NCI-H446 treated with DMSO at 0.1 percent for 48 hours (cell line): ENCODE data around the gene GUCY1A2.
"Not testable (repeated sequence)": the region's sequence is repeated elsewhere in the genome, so short reads cannot be mapped to it uniquely, and the experiment has no call there.

ENCODE experiments used
- DNase-seq: peaks from one replicate; lab custom pipeline; 2025; lab: John Stamatoyannopoulos, UW

GUCY1A2 gene

DNA sequence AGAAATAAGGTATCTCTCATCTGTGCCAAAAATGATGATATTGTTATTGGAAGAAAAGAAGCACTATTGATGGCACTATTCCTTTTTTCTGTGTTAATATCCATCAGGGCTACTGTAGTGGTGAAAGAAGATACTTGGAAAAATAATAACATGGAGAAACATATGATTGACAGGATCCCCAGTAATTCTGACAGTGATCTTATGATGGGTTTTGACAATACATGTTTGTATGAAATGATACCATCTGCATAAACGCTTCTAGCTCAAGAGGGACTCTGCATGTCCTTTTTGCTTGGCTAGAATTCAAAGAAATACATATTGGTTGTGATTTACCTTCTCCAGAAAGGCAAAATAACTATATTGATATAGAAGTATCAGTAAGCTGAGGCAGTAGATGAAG is 178.1 kb downstream of the GUCY1A2 start:
- no peak for DNase-seq

DNA sequence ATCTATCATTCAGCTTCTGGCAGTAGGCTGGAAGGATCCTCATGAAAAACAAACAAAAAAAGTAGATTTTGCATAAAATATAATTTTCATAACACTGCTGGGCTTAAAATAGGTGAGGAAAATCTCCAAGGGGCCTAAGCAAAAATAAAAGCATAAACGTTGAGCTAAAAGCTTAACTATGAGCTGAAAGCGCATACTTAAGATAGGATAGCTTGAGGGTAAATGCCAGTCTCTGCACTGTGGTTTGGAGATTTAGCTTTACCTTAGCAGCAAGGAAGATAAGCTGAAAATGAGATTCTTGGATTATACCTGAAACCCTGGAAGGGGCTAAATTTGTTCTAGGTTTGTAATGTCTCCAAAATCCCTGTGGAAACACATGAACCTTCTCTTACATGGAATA is 183.7 kb downstream of the GUCY1A2 start:
- no peak for DNase-seq

DNA sequence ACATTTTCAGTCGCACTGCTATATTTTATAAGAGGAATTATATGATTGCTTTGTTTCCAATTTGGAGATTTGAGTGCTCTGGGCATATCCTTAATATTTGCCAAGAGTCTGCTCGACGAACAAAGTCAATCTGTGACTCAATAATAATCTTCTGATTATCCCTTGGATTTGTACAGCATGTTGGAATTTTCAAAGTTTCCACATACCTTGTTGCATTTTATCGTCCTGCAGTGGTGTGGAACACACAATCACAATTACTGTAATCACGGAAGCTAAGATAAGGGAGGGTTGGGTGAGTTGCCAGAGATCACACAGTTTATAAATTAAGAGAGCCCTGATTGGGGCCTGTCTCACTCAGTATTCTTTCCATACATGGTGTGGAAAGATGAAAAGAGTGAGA is 189.3 kb downstream of the GUCY1A2 start:
- DNase-seq = no peak

DNA sequence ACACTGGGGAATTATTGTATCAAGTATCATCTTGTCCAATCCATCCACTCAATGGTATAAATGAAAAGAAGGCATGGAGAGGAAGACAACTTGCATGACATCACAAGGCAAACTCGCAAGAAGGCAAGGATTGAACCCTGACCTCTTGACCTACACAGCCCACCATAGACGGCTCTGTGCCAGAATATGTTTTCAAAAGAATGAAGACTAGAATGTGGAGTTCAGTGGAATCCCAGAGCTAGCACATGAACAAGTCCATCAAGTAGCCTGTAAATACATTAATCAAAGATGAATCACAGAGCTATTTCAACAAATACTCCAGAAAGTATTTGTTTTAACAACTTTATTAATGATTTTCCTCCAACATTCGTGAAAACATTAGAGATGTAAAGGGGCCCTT is 189.7 kb downstream of the GUCY1A2 start:
- no peak for DNase-seq

DNA sequence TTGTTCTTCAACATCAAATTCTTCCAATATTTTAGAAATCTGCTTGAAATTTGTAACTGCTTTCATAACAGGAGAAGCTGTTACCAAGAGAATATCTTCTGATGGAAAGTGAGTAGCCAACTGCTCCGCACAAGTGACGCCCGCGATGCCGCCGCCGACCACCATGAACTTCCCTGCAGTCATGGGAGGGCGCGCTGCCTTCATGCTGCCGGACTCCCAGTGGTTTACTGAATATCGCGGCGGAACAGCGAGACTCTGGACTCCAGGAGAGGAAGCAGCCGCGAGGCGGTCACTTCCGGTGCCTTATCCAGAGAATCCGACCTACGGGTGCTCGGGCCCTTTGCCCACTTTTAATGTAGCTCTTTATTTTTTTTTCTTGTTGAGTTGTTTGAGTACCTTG is 190.6 kb downstream of the GUCY1A2 start:
- DNase-seq = no peak

DNA sequence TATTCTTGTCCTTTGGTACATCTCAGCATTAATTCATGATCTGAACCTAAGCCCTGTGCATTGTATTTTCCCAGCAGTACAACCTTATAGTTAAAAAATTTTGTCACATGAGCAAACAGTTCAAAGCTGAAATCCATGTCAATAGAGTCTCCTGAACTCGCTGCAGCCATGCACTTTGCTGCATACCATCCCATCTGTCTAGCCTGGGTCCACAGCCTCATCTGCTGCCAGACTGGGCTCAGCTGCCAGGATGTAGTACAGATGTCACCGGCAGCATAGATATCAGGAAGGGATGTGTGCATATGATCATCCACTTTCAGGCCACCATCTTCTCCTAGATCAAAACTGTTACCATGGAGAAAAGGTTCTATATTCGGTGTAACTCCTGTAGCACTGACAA is 191.7 kb downstream of the GUCY1A2 start:
- not testable (repeated sequence) for DNase-seq

DNA sequence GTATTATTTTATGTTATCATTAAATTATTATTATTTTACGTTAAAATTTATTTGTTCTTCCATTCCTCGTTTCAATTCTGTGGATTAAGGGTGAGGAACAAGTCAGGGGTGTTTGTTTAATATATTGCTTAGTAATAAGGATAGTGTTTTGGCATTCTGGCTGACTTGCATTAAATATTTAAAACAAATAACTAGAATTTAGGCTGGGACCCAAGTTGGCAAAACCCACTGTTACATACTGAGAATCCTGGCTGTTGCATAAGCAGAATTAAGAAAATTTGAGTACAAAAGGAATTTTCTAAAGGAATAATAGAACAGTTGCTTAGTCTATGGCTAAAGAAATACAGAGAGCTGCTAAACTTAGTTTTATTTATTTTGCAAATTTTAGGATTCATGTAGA is 196.4 kb downstream of the GUCY1A2 start:
- no peak for DNase-seq

DNA sequence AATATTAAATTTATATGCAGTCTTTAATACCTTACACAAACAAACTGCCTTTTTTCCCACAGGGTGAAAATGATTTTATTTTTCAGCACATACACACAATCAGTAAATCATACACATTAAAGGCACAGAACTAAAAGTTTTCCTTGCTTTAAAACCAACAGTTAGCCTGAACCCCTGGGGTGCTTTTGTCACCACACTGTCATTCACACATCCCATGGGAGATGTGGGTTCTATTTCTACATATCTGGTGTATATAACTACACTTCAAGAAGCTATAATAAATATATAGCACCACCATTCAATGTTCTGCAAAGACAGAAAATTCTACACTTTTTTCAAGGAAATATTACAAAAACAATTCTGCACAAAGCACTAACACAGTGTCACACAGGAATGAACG is 197.0 kb downstream of the GUCY1A2 start:
- no peak for DNase-seq

DNA sequence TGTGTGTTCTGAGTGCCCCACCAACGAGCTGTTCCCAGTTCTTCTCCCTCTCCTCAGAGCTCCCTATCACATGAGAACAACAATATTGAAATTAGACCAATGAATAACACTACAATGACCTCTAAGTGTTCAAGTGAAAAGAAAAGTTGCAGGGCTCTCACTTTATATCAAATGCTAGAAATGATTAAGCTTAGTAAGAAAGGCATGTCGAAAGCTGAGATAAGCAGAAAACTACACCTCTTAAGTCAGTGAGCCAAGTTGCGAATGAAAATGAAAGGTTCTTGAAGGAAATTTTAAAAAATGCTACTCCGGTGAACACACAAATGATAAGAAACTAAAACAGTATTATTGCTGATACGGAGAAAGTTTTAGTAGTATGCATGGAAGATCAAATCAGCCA is 199.8 kb downstream of the GUCY1A2 start:
- no peak for DNase-seq

DNA sequence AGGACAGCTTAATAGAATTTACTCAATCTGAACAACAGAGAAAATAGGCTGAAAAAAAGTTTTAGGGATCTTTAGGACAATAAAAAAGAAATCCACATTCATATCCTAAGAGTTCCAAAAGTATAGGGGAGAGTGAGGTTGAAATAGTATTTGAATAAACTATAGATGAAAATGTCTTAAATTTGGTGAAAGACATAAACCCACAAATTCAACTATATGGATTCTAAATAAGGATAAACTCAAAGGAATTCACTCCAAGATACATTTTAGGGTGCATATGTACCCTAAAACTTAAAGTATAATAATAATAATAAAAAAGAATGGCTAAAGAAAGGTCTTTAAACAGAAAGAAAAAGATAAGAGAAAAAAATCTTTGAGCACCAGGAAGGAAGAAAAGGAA is 203.1 kb downstream of the GUCY1A2 start:
- DNase-seq = no peak

DNA sequence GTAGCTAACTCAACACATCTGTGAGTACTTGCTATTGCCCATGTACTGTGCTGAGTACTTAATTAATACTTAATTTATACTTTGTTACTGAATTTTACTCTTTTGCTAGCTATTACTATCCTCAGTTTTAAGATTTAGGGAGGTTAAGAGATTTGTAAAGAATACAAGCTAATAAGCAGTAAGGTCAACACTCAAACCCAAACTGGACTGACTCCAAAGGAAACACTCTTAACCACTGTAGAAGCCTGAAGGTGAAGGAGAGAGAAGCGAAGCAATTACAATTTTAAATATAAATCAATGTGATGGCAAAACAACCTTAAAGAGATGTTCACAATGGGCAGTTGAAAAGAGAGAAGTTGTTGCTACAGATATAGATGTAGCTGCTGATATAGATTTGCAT is 204.5 kb downstream of the GUCY1A2 start:
- no peak for DNase-seq

DNA sequence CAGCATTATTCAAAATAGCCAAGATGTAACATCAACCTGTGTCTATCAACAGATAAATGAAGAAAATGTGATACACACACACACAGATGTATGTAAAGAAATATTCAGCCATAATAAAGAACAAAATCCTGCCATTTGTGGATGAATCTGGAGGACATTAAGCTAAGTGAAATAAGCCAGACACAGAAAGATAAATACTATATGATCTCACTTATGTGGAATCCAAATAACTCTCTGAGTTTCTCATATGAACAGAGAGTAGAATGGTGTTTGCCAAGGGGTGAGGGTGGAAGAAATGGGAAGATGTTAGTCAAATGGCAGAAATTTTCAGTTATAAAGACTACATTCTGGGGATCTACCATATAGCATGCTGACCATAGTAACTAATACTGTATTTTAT is 224.2 kb downstream of the GUCY1A2 start:
- DNase-seq = no peak

DNA sequence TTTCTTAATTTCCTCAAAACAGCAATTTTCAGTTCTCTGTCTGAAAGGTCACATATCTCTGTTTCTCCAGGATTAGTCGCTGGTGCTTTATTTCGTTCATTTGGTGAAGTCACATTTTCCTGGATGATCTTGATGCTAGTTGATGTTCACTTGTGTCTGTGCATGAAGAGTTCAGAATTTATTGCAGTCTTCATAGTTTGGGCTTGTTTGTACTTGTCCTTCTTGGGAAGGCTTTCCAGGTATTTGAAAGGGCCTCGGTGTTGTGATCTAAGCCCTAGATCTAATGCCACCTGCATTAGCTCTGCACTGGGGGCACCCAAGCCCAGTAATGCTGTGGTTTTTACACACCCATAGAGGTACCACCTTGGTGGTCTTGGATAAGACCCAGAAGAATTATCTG is 228.9 kb downstream of the GUCY1A2 start:
- DNase-seq = no peak

DNA sequence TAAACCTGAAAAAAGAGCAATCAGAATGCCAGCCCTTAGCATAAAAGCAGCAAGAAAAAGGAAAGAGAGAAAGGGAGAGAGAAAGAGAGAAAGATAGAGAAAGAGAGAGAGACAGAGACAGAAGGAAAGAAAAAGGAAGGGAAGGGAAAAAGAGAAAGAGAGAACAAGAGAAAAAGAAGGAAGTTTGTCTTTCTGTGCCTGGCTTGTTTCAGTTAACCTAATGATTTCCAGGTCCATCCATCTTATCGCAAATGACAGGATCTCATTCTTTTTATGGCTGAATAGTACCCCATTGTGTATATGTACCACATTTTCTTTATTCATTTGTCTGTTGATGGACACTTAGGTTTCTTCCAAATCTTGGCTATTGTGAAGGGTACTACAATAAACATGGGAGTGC is 230.8 kb downstream of the GUCY1A2 start:
- DNase-seq = no peak

DNA sequence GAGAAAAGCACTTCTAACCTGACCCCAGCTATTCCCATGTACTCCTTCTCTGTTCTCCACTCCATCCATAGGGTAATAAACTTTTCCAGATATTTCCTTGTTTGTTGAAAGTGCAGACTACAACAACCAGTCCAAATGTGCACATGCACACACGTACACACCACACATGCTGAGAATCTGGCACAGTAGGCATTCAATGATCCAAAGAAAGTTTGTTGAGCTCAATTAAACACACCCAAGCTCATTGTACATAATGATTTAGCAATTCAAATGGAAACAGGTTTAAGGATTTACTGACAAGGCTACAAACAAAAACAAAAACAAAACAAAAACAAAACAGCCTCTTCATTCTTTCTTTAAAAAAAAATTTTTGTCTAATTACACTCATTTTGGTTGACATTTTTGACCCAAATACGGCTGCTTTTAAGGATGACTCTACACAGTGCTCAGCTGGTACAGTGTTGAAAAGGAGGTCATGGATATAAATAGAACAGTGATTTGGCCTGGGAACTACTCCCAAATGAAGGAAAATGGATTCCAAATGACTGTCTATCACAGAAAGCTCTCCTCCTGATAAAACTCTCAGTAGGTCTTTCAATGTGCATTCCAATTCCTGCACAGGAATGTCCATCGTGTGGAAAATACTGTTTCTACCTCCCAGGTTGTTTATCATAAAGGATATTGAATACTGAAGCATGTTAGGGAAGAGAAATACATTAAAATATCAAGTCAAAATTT is 232.2 kb downstream of the GUCY1A2 start:
- no peak for DNase-seq

DNA sequence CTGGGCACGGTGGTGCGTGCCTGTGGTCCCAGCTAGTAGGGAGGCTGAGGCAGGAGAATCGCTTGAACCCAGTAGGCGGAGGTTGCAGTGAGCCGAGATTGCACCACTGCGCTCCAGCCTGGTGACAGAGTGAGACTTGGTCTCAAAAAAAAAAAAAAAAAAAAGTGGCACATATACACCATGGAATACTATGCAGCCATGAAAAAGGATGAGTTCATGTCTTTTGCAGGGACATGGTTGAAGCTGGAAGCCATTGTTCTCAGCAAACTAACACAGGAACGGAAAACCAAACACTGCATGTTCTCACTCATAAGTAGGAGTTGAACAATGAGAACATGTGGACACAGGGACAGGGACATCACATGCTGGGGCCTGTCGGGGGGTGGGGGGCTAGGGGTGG is 241.0 kb downstream of the GUCY1A2 start:
- DNase-seq = not testable (repeated sequence)

DNA sequence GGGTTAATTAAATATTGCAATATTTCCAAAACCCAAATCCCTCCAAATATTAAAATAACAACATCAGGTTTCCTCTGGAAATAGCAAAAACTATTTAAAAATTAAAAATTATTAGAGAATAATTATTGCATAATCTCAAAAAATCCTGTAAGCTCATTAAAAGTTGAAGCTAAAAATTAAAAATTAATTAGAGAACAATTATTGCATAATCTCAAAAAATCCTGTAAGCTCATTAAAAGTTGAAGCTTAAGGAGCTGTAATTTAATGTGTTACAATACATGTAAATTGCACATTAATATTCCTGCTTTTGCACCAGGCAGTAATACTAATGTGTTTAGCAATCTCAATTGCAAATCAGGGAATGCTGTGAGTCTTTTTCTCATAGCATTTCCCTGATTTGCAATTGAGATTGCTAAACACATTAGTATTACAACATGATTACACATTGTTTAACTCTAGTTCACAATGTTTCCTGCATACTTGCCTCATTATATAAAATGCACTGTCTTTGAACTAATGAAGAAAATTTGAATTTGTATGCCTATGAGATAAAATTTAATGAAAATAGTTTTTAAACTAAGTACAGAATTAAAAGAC is 247.7 kb downstream of the GUCY1A2 start:
- no peak for DNase-seq

DNA sequence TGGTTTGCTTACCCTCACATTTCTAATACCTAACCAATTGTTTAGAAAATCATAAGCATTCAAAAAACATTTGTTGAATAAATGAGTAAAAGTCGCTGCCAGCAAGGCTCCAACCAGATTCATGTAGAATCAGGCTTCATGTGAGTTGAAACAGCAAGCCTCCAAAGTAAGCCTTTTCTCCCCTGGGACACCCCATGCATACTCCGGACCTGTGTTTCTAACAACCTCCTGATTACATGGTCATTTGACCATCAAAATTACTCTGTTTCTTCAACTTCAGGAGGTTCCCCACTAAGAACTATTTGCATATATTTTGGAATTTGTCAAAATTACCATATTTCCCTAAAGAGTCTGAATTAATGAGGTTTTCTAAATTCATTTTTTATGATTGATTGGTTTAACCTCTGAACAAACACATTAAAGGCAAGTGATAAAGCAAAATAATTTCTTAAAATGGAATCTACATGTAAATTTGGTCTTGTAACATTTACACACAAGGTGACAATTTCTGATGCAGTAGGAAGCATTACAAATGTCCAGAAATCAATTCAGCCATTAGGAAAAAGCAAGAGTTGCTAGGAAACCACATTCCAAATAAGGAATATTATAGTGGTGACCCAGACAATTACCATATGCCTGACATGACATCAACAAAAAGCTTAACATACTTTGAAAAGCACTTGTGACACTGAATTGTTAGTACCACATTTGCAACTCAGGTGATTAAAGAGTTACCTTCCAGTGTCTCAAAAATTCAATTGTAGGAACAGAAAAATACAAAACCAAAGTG is 252.6 kb downstream of the GUCY1A2 start:
- DNase-seq = no peak

DNA sequence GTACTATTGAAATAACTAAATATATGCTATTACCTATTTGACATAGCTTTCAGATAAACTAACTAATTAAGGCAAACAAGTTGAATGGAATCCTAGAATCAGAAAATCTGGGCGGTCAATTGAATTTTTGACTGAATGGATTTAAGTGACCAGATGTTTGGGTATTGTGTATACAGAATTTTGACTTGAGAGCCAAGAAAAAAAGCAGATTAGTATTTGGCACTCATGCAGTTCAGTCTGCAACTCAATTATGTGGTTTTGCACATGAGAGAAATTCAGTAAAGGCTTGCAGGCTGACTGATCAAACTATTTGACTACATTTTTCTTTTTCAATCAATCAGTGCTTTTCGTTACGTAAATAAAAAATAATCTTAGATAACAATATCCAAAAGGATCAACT is 254.8 kb downstream of the GUCY1A2 start:
- peak; percentile 61 for DNase-seq

DNA sequence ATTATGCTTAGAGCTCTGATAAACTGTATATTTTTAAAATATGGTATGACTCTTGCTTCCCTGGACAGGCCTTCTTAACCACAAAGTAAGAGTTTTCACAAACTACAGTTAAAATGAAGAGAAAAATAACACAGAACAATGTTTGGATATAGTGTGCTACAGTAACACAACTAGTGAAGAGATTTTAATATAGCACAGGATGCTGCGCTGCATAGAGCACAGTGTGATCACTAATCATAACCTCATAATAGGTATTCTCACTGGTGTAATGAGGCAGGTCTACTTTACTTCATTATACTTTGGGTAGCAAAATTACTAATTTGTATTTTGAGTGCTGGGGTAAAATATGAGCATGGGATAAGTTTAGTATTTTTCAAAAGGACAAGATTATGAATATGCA is 256.5 kb downstream of the GUCY1A2 start:
- DNase-seq = no peak

DNA sequence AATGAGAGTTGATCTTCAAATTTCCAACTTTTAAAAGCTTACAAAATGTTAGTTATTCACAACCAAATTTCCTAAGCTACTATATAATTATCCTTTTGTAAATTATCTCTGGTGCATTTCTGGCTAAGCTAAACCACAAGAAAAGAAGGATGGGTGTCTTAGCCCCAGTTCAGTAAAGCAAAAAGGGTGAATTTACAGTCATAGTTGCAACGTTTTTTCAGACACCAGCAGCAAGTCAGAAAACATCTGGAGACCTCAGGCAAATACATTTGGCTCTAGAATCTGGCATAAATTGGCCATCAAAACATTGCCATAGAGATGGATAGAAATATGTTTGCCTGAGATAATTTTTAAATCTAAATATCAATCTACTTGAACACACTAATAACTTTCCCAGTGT is 257.0 kb downstream of the GUCY1A2 start:
- no peak for DNase-seq

DNA sequence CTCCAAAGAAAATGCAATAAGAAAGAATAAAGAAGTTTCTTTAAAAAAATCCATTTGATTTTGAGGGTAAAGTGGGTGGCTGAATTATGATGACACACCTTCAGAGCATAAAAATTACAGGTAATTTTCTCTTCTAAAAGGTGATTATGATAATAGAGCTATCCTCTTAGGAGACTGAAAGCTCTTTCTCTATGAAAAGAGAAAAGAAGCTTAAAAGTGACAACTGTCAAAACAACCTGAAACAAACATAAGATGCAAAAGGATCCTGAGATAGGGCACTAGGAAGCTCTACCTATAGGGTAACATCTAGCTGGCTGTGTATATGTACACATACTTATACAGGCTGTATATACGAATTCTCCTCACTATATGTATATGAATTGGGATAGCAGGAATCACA is 270.2 kb downstream of the GUCY1A2 start:
- DNase-seq = no peak

DNA sequence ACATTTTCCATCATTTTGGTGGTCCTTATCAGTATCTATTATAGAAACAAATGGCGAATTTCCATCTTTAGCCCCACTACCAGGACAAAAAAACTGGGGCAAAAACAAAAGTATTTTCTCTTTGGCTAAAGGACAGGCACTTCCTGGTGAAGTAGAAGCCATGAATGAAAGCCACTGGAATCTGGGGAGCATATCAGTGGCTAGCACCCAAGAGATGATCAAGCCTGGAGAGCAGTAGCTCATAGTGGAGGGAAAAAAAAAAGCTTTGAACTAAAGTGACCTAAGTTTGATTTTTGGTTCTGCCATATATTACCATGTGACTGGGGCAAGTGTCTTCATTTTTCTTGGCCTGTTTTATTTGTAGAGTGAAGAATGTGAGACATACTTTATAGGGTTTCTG is 272.3 kb downstream of the GUCY1A2 start:
- no peak for DNase-seq
